ENCODE results near the gene RPL5. TPM values are rescaled to one million over a fixed set of nuclear protein-coding genes. Genes with fewer than 3 reads are reported as not detected.

Gene RPL5
- total and polyA plus RNA-seq, 10 donors: 725 to 3,739 (median 1,367) TPM

GRCh38 chr1:92850019-92850418 lies 18.2 kb downstream of the RPL5 start:
- no peak for DNase-seq
- no peak for TF ChIP-seq CTCF (IDR thresholded peaks at IDR 0.05 in 8 of 11, conservative IDR thresholded peaks at IDR 0.05 in 3 of 11)
- no peak for TF ChIP-seq POLR2AphosphoS5 (IDR thresholded peaks at IDR 0.05)
- TF ChIP-seq POLR2A (IDR thresholded peaks at IDR 0.05): no peak
- intact Hi-C loops (cut with DNase I; ENCODE audit: low total_unique reads): no loop called here
- H3K4me3 ChIP-seq: no peak overlapping the region
- WGBS, 5 donors: 95 to 100% (median 98%) methylated on average over 3 of the region's 3 CpGs
- no peaks in the 10 kb centered on the region for H3K27me3 ChIP-seq (replicated peaks in 1 of 7)
- peaks cover 0 to 1% (median 0%) of the 10 kb centered on the region in 8 donors for H3K9me3 ChIP-seq
- H3K4me1 ChIP-seq: peaks cover 0 to 31% (median 13%) of the 10 kb centered on the region in 6 donors
- H3K36me3 ChIP-seq: peaks cover 0 to 43% (median 9%) of the 10 kb centered on the region in 6 donors
- no peak overlapping the region for H3K27ac ChIP-seq

GRCh38 chr1:92851729-92852128 lies 19.9 kb downstream of the RPL5 start:
- peaks cover 0 to 4% (median 0%) of the 10 kb centered on the region in 8 donors for H3K9me3 ChIP-seq
- H3K27me3 ChIP-seq (replicated peaks in 1 of 7): no peaks in the 10 kb centered on the region
- no peak for DNase-seq
- peaks cover 0 to 31% (median 9%) of the 10 kb centered on the region in 6 donors for H3K36me3 ChIP-seq
- no peak for TF ChIP-seq POLR2A (IDR thresholded peaks at IDR 0.05)
- no peak for TF ChIP-seq CTCF (IDR thresholded peaks at IDR 0.05 in 8 of 11, conservative IDR thresholded peaks at IDR 0.05 in 3 of 11)
- TF ChIP-seq POLR2AphosphoS5 (IDR thresholded peaks at IDR 0.05): no peak
- peaks cover 0 to 31% (median 13%) of the 10 kb centered on the region in 6 donors for H3K4me1 ChIP-seq
- intact Hi-C loops (cut with DNase I; ENCODE audit: low total_unique reads): no loop called here
- WGBS, 5 donors: 86 to 94% (median 89%) methylated on average over 2 of the region's 2 CpGs
- H3K27ac ChIP-seq: no peak overlapping the region
- H3K4me3 ChIP-seq: no peak overlapping the region

GRCh38 chr1:92853299-92853698 lies 21.5 kb downstream of the RPL5 start:
- DNase-seq: no peak
- H3K27ac ChIP-seq: no peak overlapping the region
- intact Hi-C loops (cut with DNase I; ENCODE audit: low total_unique reads): no loop called here
- peaks cover 0 to 31% (median 13%) of the 10 kb centered on the region in 6 donors for H3K4me1 ChIP-seq
- H3K4me3 ChIP-seq: no peak overlapping the region
- TF ChIP-seq POLR2AphosphoS5 (IDR thresholded peaks at IDR 0.05): no peak
- TF ChIP-seq CTCF (IDR thresholded peaks at IDR 0.05 in 8 of 11, conservative IDR thresholded peaks at IDR 0.05 in 3 of 11): no peak
- TF ChIP-seq POLR2A (IDR thresholded peaks at IDR 0.05): no peak
- H3K36me3 ChIP-seq: peaks cover 0 to 23% (median 9%) of the 10 kb centered on the region in 6 donors
- 31 to 63% (median 47%) methylated on average over 2 of the region's 2 CpGs for WGBS, 5 donors
- peaks cover 0 to 4% (median 0%) of the 10 kb centered on the region in 8 donors for H3K9me3 ChIP-seq
- H3K27me3 ChIP-seq (replicated peaks in 1 of 7): no peaks in the 10 kb centered on the region

- H3K4me1 ChIP-seq: peaks cover 0 to 40% (median 17%) of the 10 kb centered on the region in 6 donors
- no peak for DNase-seq
- no peak overlapping the region for H3K27ac ChIP-seq
- H3K9me3 ChIP-seq: peaks cover 0 to 4% (median 0%) of the 10 kb centered on the region in 8 donors
- no peak overlapping the region for H3K4me3 ChIP-seq
- no peak for TF ChIP-seq POLR2AphosphoS5 (IDR thresholded peaks at IDR 0.05)
- no peak for TF ChIP-seq POLR2A (IDR thresholded peaks at IDR 0.05)
- no peak for TF ChIP-seq CTCF (IDR thresholded peaks at IDR 0.05 in 8 of 11, conservative IDR thresholded peaks at IDR 0.05 in 3 of 11)
- H3K27me3 ChIP-seq (replicated peaks in 1 of 7): no peaks in the 10 kb centered on the region
- intact Hi-C loops (cut with DNase I; ENCODE audit: low total_unique reads): no loop called here
- peaks cover 0 to 16% (median 6%) of the 10 kb centered on the region in 6 donors for H3K36me3 ChIP-seq
These were observed 22.4 kb downstream of the RPL5 start for GRCh38 chr1:92854101-92854785.

Data from spleen (tissue), 11 donors.